HG03439 (cell line): Measurements from ENCODE around the gene NOS1.
A peak's percentile ranks its signal among the peaks of the same experiment; 100 is the strongest.
"Not testable (repeated sequence)": the region's sequence is repeated elsewhere in the genome, so short reads cannot be mapped to it uniquely, and the experiment has no call there.

Experiments
- ATAC-seq: cut with Tn5 transposase; IDR thresholded peaks from one replicate; pipeline ENCODE4 v1.9.1; 2021; ENCODE audit warnings: mild to moderate bottlenecking, moderate library complexity; ENCODE audit not compliant: unreplicated experiment

Gene NOS1

DNA sequence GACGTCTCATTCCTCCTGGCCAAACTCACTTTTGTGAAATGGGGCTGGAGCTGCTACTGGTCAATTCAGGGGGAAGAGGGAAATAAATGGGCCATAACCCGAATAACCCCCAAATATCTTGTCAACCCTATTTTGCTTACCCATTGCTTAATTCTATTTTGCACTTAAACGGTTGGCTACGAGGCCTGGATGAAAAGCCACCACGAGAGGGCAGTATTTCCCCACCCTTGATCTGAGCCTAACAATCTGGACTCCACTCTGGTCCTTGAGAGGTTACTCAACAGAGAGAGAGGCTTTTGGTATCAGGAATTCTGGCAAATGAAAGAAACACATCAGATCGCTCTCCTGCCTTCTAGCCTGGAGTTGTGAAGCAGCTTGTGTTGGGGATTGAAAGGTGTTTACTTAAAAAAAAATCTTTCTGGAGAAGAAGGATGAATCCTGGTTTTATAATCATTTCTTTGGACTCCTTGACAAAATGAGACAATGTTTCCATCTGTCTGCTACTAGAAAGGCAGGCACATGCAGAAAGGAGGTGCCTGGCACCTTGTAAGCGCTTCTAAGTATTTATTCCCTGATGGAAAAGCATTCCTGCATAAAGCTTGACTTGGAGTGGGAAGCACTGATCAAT, 148.7 kb downstream of the NOS1 start:
- no peak for ATAC-seq

DNA sequence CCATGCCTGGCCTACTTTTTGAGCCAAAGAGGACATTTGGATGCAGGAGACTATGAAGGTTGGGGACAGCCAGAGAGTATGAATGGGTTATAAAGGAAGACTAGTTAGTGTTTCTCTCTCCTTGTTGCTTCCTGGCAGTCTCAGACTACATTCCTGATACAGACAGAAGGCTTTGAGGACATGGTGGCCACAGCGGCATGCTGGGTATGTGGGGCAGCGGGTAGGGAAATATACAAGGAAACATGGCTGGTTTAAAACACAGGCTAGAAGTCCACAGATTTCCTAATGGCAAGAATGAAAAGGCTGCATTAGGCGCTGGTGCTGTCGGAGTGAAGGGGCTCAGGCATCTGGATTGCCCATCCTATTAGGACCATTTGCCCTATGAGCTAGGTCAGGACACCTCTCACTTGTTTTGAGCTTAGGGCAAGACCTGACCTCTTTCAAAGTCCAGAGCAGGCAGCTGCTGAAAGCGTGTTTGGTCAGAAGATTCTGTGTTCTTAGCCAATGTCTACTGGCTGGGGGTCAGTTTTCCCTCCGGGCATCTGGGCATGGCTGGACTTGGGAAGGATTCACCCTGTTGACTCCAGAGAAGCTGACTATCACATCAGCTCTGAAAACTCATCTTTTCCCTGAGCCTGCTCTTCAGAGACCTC, 151.0 kb downstream of the NOS1 start:
- no peak for ATAC-seq

DNA sequence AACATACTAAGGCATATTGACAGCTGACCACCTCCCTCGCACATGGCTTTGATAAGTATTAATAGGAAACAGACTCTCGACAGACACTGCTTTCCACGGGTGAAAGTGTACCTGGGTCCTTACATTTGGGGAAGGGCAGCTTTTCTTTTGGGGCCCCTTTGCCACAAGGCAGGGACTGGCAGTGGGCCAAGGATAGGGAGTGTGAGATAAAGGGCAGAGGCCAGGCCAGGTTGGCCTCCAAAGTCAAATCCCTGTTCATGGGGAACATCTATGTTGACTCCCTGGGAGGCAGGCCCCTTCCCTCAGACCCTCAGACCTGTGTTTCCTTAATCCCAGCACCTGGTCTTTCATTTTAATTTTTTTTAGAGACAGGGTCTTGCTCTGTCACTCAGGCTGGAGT, 151.8 kb downstream of the NOS1 start:
- no peak for ATAC-seq

DNA sequence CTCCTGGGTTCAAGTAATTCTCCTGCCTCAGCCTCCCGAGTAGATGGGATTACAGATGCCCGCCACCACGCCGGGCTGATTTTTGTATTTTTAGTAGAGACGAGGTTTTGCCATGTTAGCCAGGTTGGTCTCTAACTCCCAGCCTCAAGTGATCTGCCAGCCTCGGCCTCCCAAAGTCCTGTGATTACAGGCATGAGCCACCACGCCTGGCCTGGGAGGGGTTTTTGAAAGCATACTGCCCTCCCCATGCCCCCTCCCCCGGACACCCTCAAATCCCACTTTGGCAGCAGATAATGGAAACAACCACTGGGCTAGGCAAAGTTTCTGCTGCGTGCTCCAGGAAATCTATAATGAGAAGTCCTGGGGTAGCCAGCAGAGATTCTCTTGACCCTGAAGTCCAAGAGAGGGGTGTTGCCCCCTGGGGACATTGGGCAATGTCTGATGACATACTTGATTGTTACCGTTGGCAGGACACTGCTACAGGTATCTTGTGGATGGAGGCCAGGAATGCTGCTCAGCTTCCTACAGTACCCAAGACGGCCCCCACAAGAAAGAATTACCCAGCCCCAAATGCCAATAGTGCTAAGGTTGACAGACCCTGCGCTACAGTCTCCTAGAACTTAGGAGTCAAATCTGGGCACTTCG, 152.5 kb downstream of the NOS1 start:
- ATAC-seq, result no peak

DNA sequence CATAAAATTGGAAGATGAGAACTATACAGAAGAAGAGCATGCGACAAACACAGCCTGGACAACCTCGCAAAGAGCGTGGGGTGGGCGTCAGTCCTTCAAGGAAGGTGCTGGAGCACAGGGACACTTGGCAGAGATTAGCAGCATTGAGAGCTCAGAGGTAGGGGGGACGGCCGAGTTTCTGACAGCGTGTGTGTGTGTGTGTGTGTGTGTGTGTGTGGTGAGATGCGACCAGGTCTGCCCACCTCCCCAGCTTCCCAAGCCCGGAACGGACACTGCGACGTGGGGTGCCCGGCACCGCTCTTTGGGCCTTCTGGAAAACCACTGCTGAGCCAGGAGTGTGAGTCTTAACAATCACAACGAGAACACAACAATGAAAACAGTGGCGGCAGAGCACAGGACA, 153.2 kb downstream of the NOS1 start:
- ATAC-seq, result no peak

DNA sequence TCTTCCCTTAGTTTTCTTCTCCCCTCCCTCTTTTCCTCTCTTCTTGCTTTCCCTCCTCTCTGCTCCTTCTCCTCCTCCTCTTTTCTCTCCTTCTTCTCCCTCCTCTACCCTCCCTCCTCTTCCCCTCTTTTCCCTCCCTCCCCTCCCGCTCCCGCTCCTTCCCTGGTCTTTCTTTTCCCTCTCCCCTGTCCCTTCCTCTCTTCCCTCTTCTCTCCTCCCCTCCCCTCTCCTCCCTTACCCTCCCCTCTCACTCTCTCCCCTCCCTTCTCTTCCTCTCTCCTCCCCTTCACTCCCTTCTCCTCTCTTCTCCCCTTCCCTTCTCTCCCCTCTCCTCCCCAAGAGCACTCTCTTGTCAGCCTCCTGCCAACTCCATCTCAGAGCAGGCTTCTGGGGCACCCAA, 153.8 kb downstream of the NOS1 start:
- ATAC-seq, result no peak

DNA sequence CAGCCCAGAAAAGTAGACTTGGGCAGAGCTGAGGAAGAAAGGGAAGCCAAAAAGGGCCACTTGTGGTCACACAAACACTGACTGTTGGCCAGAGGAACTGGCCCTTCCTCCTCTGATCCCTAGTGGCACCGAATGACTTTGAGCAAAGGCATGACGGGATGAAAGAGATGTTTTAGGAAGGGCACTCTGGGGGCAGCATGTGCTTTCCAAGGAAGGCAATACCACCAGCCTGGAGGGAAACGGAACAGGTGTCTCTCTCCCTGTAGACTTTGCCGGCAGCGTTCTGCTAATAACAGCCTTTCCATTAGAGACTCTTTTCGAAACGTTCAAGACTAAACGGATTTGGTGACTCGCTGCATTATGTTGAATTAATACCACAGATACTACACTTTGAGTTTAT, 158.9 kb downstream of the NOS1 start:
- ATAC-seq, result no peak

DNA sequence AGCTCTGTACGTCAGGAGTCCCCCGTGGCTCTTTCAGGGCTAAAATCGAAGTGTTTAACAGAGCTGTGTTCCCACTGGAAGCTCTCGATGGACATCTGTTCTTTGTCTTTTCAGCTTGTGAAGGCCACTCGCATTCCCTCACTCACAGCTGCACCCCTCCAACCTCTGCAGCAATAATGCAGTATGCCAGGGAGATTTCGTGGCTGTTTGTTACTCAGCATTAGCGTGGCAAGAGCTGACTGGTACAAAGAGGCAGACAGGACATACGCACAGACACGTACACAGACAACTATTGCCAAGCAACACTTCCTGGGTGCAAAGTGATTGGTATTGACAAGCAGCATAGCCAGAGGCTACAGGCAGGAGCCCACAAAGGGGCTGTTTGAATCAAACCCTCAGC, 159.4 kb downstream of the NOS1 start:
- no peak for ATAC-seq

DNA sequence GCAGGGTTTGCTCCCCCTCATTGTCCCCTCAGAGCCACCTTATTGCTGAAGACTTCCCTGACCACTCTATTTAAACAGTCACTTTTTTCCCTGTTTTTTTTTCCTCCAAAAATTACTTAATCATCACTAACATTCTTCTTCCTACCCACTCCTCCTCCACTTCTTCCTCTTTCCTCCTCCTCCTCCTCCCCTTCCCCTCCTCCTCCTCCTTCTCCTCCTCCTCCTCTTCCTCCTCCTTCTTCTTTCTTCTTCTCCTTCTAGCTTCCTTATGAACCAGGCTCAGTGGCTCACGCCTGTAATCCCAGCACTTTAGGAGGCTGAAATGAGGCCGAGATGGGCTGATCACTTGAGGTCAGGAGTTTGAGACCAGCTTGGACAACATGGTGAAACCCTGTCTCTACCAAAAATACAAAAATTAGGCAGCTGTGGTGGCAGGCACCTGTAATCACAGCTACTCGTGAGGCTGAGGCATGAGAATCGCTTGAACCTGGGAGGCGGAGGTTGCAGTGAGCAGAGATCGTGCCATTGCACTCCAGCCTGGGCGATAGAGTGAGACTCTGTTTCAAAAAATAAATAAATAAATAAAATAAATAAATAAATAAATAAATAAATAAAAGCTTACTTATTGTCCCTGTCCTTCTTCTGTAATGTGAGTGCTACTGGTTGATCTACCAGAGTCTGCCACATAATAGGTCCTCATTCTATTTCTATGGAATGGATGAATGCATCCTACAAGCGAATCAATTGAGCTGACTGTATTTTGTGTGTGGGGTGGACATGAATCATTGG, 161.3 kb downstream of the NOS1 start:
- not testable (repeated sequence) for ATAC-seq

DNA sequence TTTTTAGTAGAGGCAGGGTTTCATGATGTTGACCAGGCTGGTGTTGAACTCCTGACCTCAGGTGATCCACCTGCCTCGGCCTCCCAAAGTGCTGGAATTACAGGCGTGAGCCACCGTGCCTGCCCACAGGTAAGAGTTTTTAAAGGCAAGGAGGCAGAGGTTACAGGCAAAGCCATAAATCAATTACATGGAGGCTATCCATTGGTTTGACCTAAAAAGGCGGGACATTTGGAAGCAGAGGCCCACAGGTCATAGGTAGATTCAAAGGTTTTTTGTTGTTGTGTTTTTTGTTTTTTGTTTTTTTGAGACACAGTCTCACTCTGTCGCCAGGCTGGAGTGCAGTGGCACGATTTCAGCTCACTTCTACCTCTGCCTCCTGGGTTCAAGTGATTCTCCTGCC, 165.1 kb downstream of the NOS1 start:
- ATAC-seq, result not testable (repeated sequence)

DNA sequence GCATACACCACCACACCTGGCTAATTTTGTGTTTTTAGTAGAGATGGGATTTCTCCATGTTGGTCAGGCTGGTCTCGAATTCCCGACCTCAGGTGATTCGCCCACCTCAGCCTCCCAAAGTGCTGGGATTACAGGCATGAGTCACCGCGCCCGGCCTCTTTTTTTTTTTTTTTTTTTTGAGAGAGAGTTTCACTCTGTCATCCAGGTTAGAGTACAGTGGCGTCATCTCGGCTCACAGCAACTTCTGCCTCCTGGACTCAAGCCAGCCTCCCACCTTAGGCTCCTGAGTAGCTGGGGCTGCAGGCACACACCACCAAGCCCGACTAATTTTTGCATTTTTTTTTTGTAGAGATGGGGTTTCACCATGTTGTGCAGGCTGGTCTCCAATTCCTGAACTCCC, 166.4 kb downstream of the NOS1 start:
- ATAC-seq, result not testable (repeated sequence)

DNA sequence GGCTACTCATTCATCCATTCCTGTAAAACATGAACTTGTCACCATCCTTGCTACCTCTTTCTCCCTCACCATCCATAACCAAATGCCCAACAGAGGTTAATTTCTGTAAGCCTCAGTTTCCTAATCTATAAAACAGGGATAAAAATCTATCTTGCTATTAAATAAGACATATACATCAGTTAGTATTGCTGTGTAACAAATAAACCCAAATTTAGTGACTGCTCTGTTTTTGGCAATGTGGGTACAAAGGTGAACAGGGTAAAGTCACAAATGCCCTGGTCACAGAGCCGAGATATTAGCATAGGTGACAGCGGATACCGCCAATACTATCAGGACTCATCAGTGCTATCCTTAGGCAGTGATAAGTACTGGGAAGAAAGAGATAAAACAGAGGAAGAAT, 167.5 kb downstream of the NOS1 start:
- ATAC-seq, result no peak

DNA sequence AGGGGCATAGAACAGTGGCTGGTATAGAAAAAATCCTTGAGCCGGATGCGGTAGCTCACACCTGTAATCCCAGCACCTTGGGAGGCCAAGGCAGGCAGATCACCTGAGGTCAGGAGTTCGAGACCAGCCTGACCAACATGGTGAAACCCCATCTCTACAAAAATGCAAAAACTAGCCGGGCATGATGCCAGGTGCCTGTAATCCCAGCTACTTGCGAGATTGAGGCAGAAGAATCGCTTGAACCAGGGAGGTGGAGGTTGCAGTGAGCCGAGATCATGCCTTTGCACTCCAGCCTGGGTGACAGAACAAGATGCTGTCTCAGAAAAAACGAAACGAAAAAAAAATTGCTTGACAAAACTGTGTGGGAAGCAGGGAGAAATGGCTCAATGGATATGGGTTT, 168.8 kb downstream of the NOS1 start:
- not testable (repeated sequence) for ATAC-seq

DNA sequence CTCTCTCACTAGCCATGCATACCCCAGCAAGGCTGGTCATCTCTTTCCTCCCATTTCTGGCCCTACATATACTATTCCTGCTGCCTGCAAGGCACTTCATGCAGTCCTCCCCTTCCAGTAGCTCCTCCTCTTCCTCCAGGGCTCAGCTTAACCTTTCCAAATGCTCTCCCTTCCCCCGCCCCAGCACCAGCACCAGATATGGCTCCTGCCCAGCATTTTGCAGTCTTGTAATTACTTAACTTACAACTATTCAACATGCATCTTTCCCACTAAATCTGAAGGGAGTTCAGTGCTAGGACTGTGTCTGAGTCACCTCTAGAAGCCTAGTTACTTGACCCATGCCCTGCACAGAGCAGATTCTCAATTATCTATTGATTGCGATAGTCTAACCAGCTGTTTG, 169.4 kb downstream of the NOS1 start:
- ATAC-seq, result no peak

DNA sequence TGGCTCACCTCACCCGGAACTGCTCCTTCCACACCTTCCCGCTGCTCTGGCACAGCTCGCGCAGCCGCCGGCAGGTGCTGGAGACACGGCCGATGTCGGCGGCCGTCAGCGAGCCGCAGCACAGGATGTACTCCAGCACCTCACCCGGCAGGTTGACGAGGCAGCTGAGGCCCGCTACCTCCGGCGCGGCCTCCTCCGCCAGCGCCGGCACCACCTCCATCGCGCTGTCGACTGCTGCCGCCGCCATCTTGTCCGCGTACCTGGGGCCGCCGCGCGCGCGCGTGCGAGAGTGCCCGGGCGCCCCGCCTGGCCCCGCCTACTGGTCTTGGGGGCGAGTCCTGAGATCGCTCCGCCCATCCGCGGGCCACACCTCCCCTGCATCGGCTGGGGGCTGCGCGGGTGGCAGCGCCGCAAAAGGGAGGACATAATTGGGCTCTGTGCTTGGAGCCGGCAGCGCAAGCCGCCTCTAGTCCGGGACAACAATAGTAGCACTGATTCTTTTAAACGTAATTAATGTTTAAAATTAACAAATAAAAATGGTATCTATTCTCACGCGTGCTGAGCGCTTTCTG, 171.1 kb downstream of the NOS1 start, which contains the start of gene FBXO21:
Gene FBXO21, minus strand, starts transcription at position 261 of the 572 bp plus-strand sequence. Its CDS starts 14 bp downstream, at position 247.
- peak; percentile 91 for ATAC-seq

DNA sequence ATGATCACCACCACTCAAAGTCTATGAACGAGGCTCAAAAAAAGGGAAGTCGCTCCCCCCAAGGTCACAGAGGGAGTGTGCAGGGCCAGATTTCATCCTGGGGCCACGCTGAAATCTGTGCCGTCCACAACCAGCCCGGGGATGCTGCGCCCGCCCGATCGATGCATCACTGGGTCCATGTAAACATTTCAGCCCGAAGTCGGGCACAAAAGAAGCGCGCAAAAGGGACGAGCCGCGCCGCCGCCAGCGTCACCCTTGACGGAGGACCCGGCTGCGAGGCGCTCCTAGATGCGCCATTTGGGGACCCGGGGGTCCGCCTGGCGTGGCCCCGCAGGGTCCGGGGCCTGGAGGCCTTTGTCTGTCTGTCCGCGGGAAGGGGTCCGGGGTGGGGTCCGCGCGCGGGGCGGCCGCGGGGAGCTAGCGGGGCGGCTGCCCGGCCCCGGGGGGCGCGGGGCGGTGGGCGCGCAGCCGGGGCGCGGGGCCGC, 171.7 kb downstream of the NOS1 start:
- peak; percentile 40 for ATAC-seq

DNA sequence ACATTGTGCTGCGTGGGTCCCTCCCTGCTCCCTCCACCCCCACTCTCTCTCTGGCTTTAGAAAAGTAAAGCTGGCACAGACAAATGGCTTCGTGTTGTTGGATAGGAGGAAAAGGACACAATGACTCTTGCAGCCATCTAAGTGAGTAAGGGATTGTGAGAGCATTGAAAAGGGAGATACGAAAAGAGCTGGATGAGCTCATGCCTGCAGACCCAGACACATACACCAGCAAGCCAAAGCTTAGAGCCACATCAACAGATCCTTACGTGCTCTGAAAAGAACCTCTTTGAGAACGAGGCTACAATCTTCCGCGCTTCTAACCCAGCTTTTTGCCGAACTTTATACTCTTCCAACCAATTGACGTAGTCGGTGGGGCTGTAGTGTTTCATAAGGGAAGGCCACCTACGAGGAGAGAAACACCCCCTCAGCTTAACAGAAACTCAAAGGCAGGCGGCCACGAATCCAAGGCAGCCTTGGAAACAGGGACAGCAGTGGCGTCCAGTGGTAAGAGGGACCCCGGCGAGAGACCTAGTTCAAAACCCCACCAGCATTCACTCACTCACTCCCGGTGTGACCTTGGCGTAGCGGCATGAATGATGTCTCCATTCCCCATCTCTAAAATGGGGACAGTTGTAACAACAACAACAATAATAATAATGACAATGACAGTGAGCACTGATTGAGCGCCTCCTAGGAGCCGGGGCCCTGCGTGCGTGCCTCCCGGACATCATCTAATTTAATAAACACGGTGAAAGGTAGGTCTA, 172.3 kb downstream of the NOS1 start:
- no peak for ATAC-seq

DNA sequence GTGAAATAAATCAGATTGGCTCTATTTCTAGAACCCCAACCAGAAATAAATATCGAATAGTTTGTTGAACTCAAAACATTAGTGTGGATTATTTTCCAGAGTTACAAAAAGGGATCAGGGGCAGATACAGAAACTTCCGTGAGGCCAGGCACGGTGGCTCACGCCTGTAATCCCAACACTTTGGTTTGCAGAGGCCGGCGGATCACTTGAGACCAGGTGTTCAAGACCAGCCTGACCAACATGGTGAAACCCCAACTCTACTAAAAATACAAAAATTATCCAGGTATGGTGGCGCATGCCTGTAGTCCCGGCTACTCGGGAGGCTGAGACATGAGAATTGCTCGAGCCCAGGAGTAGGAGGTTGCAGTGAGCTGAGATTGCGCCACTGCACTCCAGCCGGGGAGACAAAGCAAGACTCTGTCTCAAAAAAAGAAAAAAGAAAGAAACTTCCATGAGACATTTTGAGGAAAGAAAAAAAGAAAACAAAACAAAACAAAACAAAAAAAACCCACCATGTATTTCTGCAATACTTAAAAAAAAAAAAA, 173.2 kb downstream of the NOS1 start:
- no peak for ATAC-seq

DNA sequence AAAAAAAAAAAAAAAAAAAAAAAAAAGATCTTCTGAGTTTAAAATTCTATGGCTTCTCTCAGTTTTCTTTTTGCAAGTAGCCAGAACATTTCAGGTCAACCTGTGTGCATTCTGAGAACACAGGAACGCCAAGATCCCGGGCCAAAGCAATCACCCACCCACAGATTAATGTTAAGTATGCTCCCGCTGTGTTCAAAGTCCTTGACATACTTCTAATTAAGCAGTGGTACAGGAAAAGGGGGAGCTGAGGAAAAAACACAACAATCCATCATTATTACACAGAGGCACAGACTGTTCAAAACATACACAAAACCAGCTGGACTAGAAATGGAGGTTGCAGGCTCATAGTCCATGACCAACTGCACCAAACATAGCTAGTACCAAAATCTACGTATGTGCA, 174.0 kb downstream of the NOS1 start:
- ATAC-seq, result no peak

DNA sequence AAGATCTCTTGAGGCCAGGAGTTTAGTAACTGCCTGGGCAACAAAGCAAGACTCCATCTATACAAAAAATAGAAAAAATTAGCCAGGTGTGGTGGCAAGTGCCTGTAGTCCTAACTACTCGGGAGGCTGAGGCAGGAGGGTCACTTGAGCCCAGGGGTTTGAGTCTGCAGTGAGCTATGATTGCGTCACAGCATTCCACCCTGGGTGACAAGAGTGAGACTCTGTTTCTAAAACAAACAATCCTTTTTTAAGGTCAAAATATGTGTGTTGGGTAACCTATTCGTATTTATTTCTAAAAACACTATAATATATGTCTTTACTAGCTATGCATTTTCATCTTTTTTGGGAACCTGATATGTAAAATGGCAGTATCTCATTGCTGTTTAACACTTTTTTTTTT, 178.6 kb downstream of the NOS1 start:
- no peak for ATAC-seq
